HEK293 (cell line): ENCODE data around the gene FAM9B.

Source experiments
- CTCF ChIA-PET: fragments of 350-600 bp; formaldehyde crosslinking; extraction: SDS; loops from one replicate; lab custom pipeline; 2021; ENCODE audit warnings: antibody characterized with exemption; lab: Yijun Ruan, JAX
- POLR2A ChIA-PET: fragments of 300-600 bp; formaldehyde crosslinking; extraction: SDS; loops from one replicate; lab custom pipeline; 2020; ENCODE audit warnings: antibody characterized with exemption, inconsistent platforms; lab: Yijun Ruan, JAX
- H3K27ac ChIP-seq: fragments of 200-500 bp; sonication (Bioruptor generic); 2 replicates; pipeline ENCODE4 v1.5.1; 2014; ENCODE audit warnings: low read depth, low read length, control low read depth, inconsistent platforms; ENCODE audit errors: extremely low read depth
- H3K36me3 ChIP-seq, 2 experiments: fragments of 200-500 bp in 1 of 2; sonication (Bioruptor generic) in 1 of 2; 1 replicate in 1 of 2; 2 replicates in 1 of 2; pipeline ENCODE4 v1.5.1; 2014 to 2017; ENCODE audit warnings: inconsistent platforms in 2 of 2, low read length in 2 of 2; ENCODE audit not compliant: control insufficient read depth in 2 of 2, insufficient read depth in 1 of 2
- H3K4me1 ChIP-seq: fragments of 200-500 bp; sonication (Bioruptor generic); 2 replicates; pipeline ENCODE4 v1.5.1; 2014; ENCODE audit warnings: mild to moderate bottlenecking, low read length, inconsistent platforms; ENCODE audit not compliant: control insufficient read depth, insufficient read depth
- H3K4me3 ChIP-seq: 2 replicates; pipeline ENCODE4 v1.5.1; 2011; ENCODE audit warnings: low read depth, mild to moderate bottlenecking, control low read depth, low read length, moderate library complexity
- H3K9me3 ChIP-seq: fragments of 200-500 bp; sonication (Bioruptor generic); 2 replicates; pipeline ENCODE4 v1.5.1; 2014; ENCODE audit warnings: low read depth, low read length, inconsistent platforms; ENCODE audit not compliant: control insufficient read depth, insufficient read depth
- BCL11A ChIP-seq: fragments of 450-650 bp; formaldehyde crosslinking; IDR thresholded peaks from 2 replicates; pipeline ENCODE4 v1.5.1; 2016; ENCODE audit warnings: low read depth, missing biosample characterization, missing genetic modification characterization
- GFI1B ChIP-seq: fragments of 450-650 bp; formaldehyde crosslinking; IDR thresholded peaks from 2 replicates; pipeline ENCODE4 v1.5.1; 2016; ENCODE audit warnings: missing biosample characterization, missing genetic modification characterization
- GLI4 ChIP-seq: fragments of 450-650 bp; formaldehyde crosslinking; IDR thresholded peaks from 2 replicates; pipeline ENCODE4 v1.5.1; 2016; ENCODE audit warnings: missing biosample characterization, missing genetic modification characterization
- KLF16 ChIP-seq: fragments of 450-650 bp; formaldehyde crosslinking; IDR thresholded peaks from 2 replicates; pipeline ENCODE4 v1.5.1; 2017; ENCODE audit warnings: missing biosample characterization, missing genetic modification characterization
- KLF8 ChIP-seq: fragments of 450-650 bp; formaldehyde crosslinking; IDR thresholded peaks from 2 replicates; pipeline ENCODE4 v1.5.1; 2016; ENCODE audit warnings: missing biosample characterization, missing genetic modification characterization
- MZF1 ChIP-seq: fragments of 450-650 bp; formaldehyde crosslinking; IDR thresholded peaks from 2 replicates; pipeline ENCODE4 v1.5.1; 2017; ENCODE audit warnings: missing biosample characterization, missing genetic modification characterization, borderline replicate concordance
- PRDM4 ChIP-seq: fragments of 450-650 bp; formaldehyde crosslinking; IDR thresholded peaks from 2 replicates; pipeline ENCODE4 v1.5.1; 2017; ENCODE audit warnings: missing biosample characterization, missing genetic modification characterization
- RBAK ChIP-seq: fragments of 450-650 bp; formaldehyde crosslinking; IDR thresholded peaks from 2 replicates; pipeline ENCODE4 v1.5.1; 2016; ENCODE audit warnings: missing biosample characterization, missing genetic modification characterization
- ZBTB20 ChIP-seq: fragments of 450-650 bp; formaldehyde crosslinking; IDR thresholded peaks from 2 replicates; pipeline ENCODE4 v1.5.1; 2016; ENCODE audit warnings: missing biosample characterization, missing genetic modification characterization
- ZBTB7A ChIP-seq: fragments of 450-650 bp; formaldehyde crosslinking; IDR thresholded peaks from 2 replicates; pipeline ENCODE4 v1.5.1; 2016; ENCODE audit warnings: low read depth, missing biosample characterization, missing genetic modification characterization
- ZBTB8A ChIP-seq: fragments of 450-650 bp; formaldehyde crosslinking; IDR thresholded peaks from 2 replicates; pipeline ENCODE4 v1.5.1; 2016; ENCODE audit warnings: missing biosample characterization, missing genetic modification characterization
- ZEB2 ChIP-seq: fragments of 450-650 bp; formaldehyde crosslinking; IDR thresholded peaks from 2 replicates; pipeline ENCODE4 v1.5.1; 2016; ENCODE audit warnings: missing biosample characterization, missing genetic modification characterization
- ZIC2 ChIP-seq: fragments of 450-650 bp; formaldehyde crosslinking; IDR thresholded peaks from 2 replicates; pipeline ENCODE4 v1.5.1; 2016; ENCODE audit warnings: missing biosample characterization, missing genetic modification characterization
- ZNF121 ChIP-seq: fragments of 450-650 bp; formaldehyde crosslinking; IDR thresholded peaks from 2 replicates; pipeline ENCODE4 v1.5.1; 2016; ENCODE audit warnings: missing biosample characterization, missing genetic modification characterization
- ZNF211 ChIP-seq: fragments of 450-650 bp; formaldehyde crosslinking; IDR thresholded peaks from 2 replicates; pipeline ENCODE4 v1.5.1; 2016; ENCODE audit warnings: low read depth, missing biosample characterization, missing genetic modification characterization
- ZNF266 ChIP-seq: fragments of 450-650 bp; formaldehyde crosslinking; IDR thresholded peaks from 2 replicates; pipeline ENCODE4 v1.5.1; 2016; ENCODE audit warnings: missing biosample characterization, missing genetic modification characterization, low read depth
- ZNF274 ChIP-seq, 2 experiments: fragments of 200-500 bp in 1 of 2; fragments of 450-650 bp in 1 of 2; sonication (Bioruptor generic) in 1 of 2; formaldehyde crosslinking in 1 of 2; IDR thresholded peaks; 2 replicates each; pipeline versions ENCODE4 v1.5.1 to v1.6.1; 2014 to 2016; ENCODE audit warnings: borderline replicate concordance in 1 of 2, inconsistent platforms in 1 of 2, low read length in 1 of 2, missing biosample characterization in 1 of 2, missing genetic modification characterization in 1 of 2
- ZNF362 ChIP-seq: fragments of 450-650 bp; formaldehyde crosslinking; IDR thresholded peaks from 2 replicates; pipeline ENCODE4 v1.5.1; 2016; ENCODE audit warnings: missing biosample characterization, missing genetic modification characterization
- ZNF501 ChIP-seq: fragments of 450-650 bp; formaldehyde crosslinking; IDR thresholded peaks from 2 replicates; pipeline ENCODE4 v1.5.1; 2016; ENCODE audit warnings: missing biosample characterization, missing genetic modification characterization
- ZNF561 ChIP-seq: fragments of 450-650 bp; IDR thresholded peaks from 2 replicates; pipeline ENCODE4 v1.5.1; 2018; ENCODE audit warnings: missing biosample characterization, missing genetic modification characterization, borderline replicate concordance
- ZNF677 ChIP-seq: fragments of 450-650 bp; IDR thresholded peaks from 2 replicates; pipeline ENCODE4 v1.5.0; 2018; ENCODE audit warnings: missing biosample characterization, mild to moderate bottlenecking, missing genetic modification characterization, moderate library complexity
- ZNF76 ChIP-seq: fragments of 450-650 bp; formaldehyde crosslinking; IDR thresholded peaks from 2 replicates; pipeline ENCODE4; 2016; ENCODE audit warnings: low read depth, missing biosample characterization, missing genetic modification characterization, borderline replicate concordance
- ZNF792 ChIP-seq: fragments of 450-650 bp; formaldehyde crosslinking; IDR thresholded peaks from 2 replicates; pipeline ENCODE4 v1.5.1; 2016; ENCODE audit warnings: missing biosample characterization, missing genetic modification characterization
- TF ChIP-seq, protein P1 (sequence below): fragments of 450-650 bp; formaldehyde crosslinking; IDR thresholded peaks from 2 replicates; pipeline ENCODE4 v1.5.1; 2016; ENCODE audit warnings: missing biosample characterization, missing genetic modification characterization
- TF ChIP-seq, protein P2 (sequence below): IDR thresholded peaks from 2 replicates; pipeline ENCODE4 v1.6.1; 2011; ENCODE audit warnings: mild to moderate bottlenecking, low read depth, low read length, borderline replicate concordance

The FAM9B gene

GRCh38 chrX:9033586-9033985 lies 341 bp downstream of the FAM9B start (continued):
- TF ChIP-seq ZNF561 (tag by site-specific recombination): no peak
- no peak for TF ChIP-seq ZNF121 (tag by site-specific recombination)
- TF ChIP-seq PRDM4: no peak
- TF ChIP-seq, all 188 proteins: peak for 0

DNA sequence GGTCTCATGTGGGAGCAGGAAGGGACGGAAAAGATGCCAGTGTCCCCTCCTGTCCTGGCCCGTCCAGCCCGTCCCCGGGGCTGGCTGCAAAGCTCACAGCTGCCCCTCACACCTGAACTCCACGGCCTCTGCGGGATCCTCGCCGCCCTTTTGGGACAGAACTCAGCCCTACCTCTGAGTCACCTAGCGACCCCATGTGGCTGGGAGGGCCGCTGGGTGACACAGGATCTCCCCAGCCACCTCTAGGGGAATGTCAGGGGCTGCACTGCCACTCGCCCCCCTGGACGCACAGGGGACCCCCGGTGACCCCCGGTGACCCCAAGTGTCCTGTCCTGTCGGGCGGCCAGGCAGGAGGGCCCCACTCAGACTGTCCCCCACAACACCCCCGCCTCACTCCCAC lies 748 bp downstream of the FAM9B start:
- Histone ChIP-seq H3K27ac (no peak overlapping the region), H3K9me3 (no peaks in the 10 kb centered on the region), H3K4me3 (no peak overlapping the region), H3K36me3 (no peaks in the 10 kb centered on the region), H3K4me1 (no peaks in the 10 kb centered on the region)
- ChIA-PET POLR2A (no interaction called here), CTCF (no interaction called here)
- TF ChIP-seq ZNF274 (IDR thresholded peaks at IDR 0.05; ENCODE audit: low read length) (no peak), ZNF274 (tag by site-specific recombination; IDR thresholded peaks at IDR 0.05; ENCODE audit: borderline replicate concordance) (no peak), ZNF266 (tag by site-specific recombination) (no peak), ZEB2 (tag by site-specific recombination) (no peak), KLF8 (no peak), ZNF76 (tag by site-specific recombination) (no peak), ZNF677 (tag by site-specific recombination) (no peak), ZNF792 (tag by site-specific recombination) (no peak), GFI1B (tag by site-specific recombination) (no peak), GLI4 (tag by site-specific recombination) (no peak), ZNF211 (tag by site-specific recombination) (no peak), ZBTB8A (tag by site-specific recombination) (no peak), ZNF501 (tag by site-specific recombination) (no peak)

GRCh38 chrX:9023293-9023692 lies 10.6 kb downstream of the FAM9B start:
- ChIA-PET CTCF (no interaction called here), POLR2A (no interaction called here)
- H3K4me1 ChIP-seq: no peaks in the 10 kb centered on the region
- no peak for TF ChIP-seq ZNF211 (tag by site-specific recombination)
- H3K27ac ChIP-seq: no peak overlapping the region
- no peaks in the 10 kb centered on the region for H3K9me3 ChIP-seq
- no peaks in the 10 kb centered on the region for H3K36me3 ChIP-seq
- no peak overlapping the region for H3K4me3 ChIP-seq

GRCh38 chrX:9019151-9019550 lies 14.8 kb downstream of the FAM9B start:
- Histone ChIP-seq H3K4me1 (no peaks in the 10 kb centered on the region), H3K9me3 (no peaks in the 10 kb centered on the region), H3K36me3 (no peaks in the 10 kb centered on the region), H3K4me3 (no peak overlapping the region), H3K27ac (no peak overlapping the region)
- ChIA-PET CTCF (no interaction called here), POLR2A (no interaction called here)
- TF ChIP-seq MZF1 (tag by site-specific recombination): no peak
- TF ChIP-seq, protein P1, sequence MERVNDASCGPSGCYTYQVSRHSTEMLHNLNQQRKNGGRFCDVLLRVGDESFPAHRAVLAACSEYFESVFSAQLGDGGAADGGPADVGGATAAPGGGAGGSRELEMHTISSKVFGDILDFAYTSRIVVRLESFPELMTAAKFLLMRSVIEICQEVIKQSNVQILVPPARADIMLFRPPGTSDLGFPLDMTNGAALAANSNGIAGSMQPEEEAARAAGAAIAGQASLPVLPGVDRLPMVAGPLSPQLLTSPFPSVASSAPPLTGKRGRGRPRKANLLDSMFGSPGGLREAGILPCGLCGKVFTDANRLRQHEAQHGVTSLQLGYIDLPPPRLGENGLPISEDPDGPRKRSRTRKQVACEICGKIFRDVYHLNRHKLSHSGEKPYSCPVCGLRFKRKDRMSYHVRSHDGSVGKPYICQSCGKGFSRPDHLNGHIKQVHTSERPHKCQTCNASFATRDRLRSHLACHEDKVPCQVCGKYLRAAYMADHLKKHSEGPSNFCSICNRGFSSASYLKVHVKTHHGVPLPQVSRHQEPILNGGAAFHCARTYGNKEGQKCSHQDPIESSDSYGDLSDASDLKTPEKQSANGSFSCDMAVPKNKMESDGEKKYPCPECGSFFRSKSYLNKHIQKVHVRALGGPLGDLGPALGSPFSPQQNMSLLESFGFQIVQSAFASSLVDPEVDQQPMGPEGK (tag by site-specific recombination): no peak
- TF ChIP-seq, protein P2, sequence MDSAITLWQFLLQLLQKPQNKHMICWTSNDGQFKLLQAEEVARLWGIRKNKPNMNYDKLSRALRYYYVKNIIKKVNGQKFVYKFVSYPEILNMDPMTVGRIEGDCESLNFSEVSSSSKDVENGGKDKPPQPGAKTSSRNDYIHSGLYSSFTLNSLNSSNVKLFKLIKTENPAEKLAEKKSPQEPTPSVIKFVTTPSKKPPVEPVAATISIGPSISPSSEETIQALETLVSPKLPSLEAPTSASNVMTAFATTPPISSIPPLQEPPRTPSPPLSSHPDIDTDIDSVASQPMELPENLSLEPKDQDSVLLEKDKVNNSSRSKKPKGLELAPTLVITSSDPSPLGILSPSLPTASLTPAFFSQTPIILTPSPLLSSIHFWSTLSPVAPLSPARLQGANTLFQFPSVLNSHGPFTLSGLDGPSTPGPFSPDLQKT: no peak
- no peak for TF ChIP-seq BCL11A (tag by site-specific recombination)
- no peak for TF ChIP-seq ZBTB7A (tag by site-specific recombination)
- no peak for TF ChIP-seq ZNF266 (tag by site-specific recombination)
- TF ChIP-seq ZBTB20 (tag by site-specific recombination): no peak
- TF ChIP-seq KLF16 (tag by site-specific recombination): no peak
- no peak for TF ChIP-seq ZIC2 (tag by site-specific recombination)
- no peak for TF ChIP-seq RBAK
- no peak for TF ChIP-seq ZNF362 (tag by site-specific recombination)
